Caco-2 (cell line): ENCODE measurements around the gene CRTAC1. TPM values are rescaled to one million over a fixed set of nuclear protein-coding genes. Genes with fewer than 3 reads are reported as not detected.

Experiments used
- BruUV-seq: library from RNA; stranded (reverse); fragments of 400-500 nt; replicated peaks from 2 replicates; lab custom pipeline; 2021; lab: Mats Ljungman, UMichigan
- CTCF ChIA-PET: fragments of 300-600 bp; sonication (Branson Sonifier 250); formaldehyde crosslinking; loops from one replicate; lab custom pipeline; 2022; ENCODE audit warnings: antibody characterized with exemption; lab: Charles Lee
- POLR2A ChIA-PET: fragments of 300-600 bp; sonication (Branson Sonifier 250); formaldehyde crosslinking; loops from one replicate; lab custom pipeline; 2022; ENCODE audit warnings: antibody characterized with exemption; lab: Charles Lee
- DNase-seq, 2 experiments: peaks; one replicate each; pipeline versions ENCODE4 v3.0.0 to v3.0.0-alpha.2; 2020 to 2022
- H3K27me3 ChIP-seq: replicated peaks from 2 replicates; pipeline ENCODE4 v1.6.0; 2011; ENCODE audit warnings: low read length; ENCODE audit not compliant: control insufficient read depth, insufficient read depth
- H3K36me3 ChIP-seq: 2 replicates; pipeline ENCODE4 v1.5.1; 2011; ENCODE audit warnings: low read length; ENCODE audit not compliant: control insufficient read depth, insufficient read depth
- H3K4me1 ChIP-seq: fragments of 250-450 bp; sonication (Bioruptor Pico); 2 replicates; pipeline ENCODE4 v1.5.1; 2020; ENCODE audit warnings: mild to moderate bottlenecking
- H3K4me3 ChIP-seq: 2 replicates; pipeline ENCODE4 v1.5.1; 2011; ENCODE audit warnings: low read depth, mild to moderate bottlenecking, control low read depth, low read length
- H3K9me3 ChIP-seq: fragments of 250-450 bp; sonication (Bioruptor Pico); 2 replicates; pipeline ENCODE4 v1.5.1; 2020; ENCODE audit warnings: mild to moderate bottlenecking, moderate library complexity
- H3K27ac Mint-ChIP-seq: one replicate; pipeline ENCODE4 v1.8.0; 2022; ENCODE audit warnings: mixed read lengths; ENCODE audit not compliant: unreplicated experiment
- H3K27me3 Mint-ChIP-seq: one replicate; pipeline ENCODE4 v1.8.0; 2022; ENCODE audit warnings: mixed read lengths; ENCODE audit not compliant: insufficient read depth, unreplicated experiment
- H3K36me3 Mint-ChIP-seq: one replicate; pipeline ENCODE4 v1.8.0; 2022; ENCODE audit warnings: mild to moderate bottlenecking, mixed read lengths; ENCODE audit not compliant: insufficient read depth, unreplicated experiment
- H3K4me1 Mint-ChIP-seq: one replicate; pipeline ENCODE4 v1.8.0; 2022; ENCODE audit warnings: low read depth, mixed read lengths; ENCODE audit not compliant: unreplicated experiment
- H3K4me3 Mint-ChIP-seq: one replicate; pipeline ENCODE4 v1.8.0; 2022; ENCODE audit warnings: mild to moderate bottlenecking, moderate library complexity, mixed read lengths; ENCODE audit not compliant: unreplicated experiment
- H3K9me3 Mint-ChIP-seq: one replicate; pipeline ENCODE4 v1.8.0; 2022; ENCODE audit warnings: mixed read lengths; ENCODE audit not compliant: unreplicated experiment
- intact Hi-C: fragments of 100-400 bp; cut with micrococcal nuclease; formaldehyde crosslinking; loops from one replicate; pipeline ENCODE4 v1.10.0; 2022; ENCODE audit not compliant: unreplicated experiment
- total RNA-seq: library from RNA; stranded (reverse); gene quantifications from 2 replicates; pipeline ENCODE4 v1.2.3, GENCODE V29; 2022
- TF ChIP-seq, protein P1 (sequence below), 2 experiments: fragments of 200-600 bp in 1 of 2; IDR thresholded peaks; 1 replicate in 1 of 2; 2 replicates in 1 of 2; pipeline versions ENCODE4 v1.5.1 to v1.8.0; 2011 to 2022; ENCODE audit warnings: antibody characterized with exemption in 1 of 2, control low read depth in 1 of 2, inconsistent platforms in 1 of 2, low read depth in 1 of 2, low read length in 1 of 2, mild to moderate bottlenecking in 1 of 2, moderate library complexity in 1 of 2; ENCODE audit not compliant: insufficient read depth in 1 of 2, severe bottlenecking in 1 of 2, unreplicated experiment in 1 of 2

CRTAC1 gene
- total RNA-seq, 1 experiment from 2014 or later: not detected

DNA sequence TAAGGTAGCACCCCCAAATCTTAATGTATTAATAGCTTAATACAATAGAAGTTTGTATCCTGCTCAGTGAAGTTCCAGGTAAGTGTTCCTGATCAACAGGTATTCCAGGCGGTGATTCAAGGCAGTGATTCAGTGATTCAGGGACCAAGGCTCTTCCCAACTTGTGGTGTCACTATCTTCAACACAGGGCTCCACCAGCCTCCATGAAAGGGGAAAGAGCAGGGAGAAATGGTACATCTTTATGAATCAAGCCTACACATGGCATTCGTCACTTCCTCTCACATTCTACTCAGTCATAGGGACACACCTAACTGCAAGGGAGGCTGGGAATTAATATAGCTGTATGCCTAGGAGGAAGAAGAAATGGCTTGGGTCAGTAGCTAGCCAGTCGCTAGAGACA is 175.7 kb downstream of the CRTAC1 start:
- Histone ChIP-seq H3K4me1 (peaks cover 34% of the 10 kb centered on the region), H3K36me3 (no peaks in the 10 kb centered on the region), H3K9me3 (0 out of 2 replicates have a peak, but pooled peaks cover 6% of the 10 kb centered on the region), H3K4me3 (no peak overlapping the region), H3K27me3 (no peaks in the 10 kb centered on the region; the same call in 1 of the 2 replicates)
- BruUV-seq: no TSS peak
- Mint-ChIP-seq H3K27ac (no peak overlapping the region), H3K4me1 (peaks cover 12% of the 10 kb centered on the region), H3K4me3 (no peak overlapping the region), H3K36me3 (no peaks in the 10 kb centered on the region), H3K27me3 (peaks cover 3% of the 10 kb centered on the region), H3K9me3 (no peaks in the 10 kb centered on the region)
- intact Hi-C loops: no loop called here
- no peak for DNase-seq
- TF ChIP-seq, protein P1, sequence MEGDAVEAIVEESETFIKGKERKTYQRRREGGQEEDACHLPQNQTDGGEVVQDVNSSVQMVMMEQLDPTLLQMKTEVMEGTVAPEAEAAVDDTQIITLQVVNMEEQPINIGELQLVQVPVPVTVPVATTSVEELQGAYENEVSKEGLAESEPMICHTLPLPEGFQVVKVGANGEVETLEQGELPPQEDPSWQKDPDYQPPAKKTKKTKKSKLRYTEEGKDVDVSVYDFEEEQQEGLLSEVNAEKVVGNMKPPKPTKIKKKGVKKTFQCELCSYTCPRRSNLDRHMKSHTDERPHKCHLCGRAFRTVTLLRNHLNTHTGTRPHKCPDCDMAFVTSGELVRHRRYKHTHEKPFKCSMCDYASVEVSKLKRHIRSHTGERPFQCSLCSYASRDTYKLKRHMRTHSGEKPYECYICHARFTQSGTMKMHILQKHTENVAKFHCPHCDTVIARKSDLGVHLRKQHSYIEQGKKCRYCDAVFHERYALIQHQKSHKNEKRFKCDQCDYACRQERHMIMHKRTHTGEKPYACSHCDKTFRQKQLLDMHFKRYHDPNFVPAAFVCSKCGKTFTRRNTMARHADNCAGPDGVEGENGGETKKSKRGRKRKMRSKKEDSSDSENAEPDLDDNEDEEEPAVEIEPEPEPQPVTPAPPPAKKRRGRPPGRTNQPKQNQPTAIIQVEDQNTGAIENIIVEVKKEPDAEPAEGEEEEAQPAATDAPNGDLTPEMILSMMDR (IDR thresholded peaks at IDR 0.05; ENCODE audit: insufficient read depth in 1 of 2, low read depth in 1 of 2, low read length in 1 of 2, severe bottlenecking in 1 of 2, unreplicated experiment in 1 of 2): no peak
- CTCF ChIA-PET: no interaction called here
- POLR2A ChIA-PET: no interaction called here

DNA sequence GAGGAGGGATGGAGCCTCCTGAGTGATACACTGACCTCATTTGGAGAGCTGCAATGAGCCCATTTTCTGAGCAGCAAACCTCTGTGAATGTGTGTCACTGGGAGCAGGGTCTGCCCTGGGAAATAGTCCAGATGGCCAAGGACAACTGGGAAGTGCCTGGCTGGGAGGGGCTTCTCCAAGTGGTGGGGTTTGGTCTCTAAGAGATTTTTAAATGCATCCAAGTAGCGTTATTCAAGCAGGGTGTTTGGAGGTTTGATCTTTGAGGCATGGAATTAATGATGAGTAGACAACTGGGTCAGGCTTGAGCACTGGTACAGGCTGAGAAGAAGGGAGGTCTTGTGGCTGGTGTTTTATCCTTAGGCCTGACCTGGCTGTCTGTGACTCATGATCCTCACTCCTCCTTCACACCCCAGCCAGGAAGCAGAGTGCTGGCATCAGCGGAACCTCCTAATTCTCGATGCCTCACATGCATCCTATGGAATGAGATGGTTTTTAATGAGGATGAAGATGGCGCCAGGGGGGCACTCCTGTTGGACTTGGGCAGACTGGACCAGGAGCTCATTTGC is 177.5 kb downstream of the CRTAC1 start:
- intact Hi-C loops: no loop called here
- POLR2A ChIA-PET: no interaction called here

GRCh38 chr10:97852277-97852676 is 178.1 kb downstream of the CRTAC1 start:
- Mint-ChIP-seq H3K9me3 (no peaks in the 10 kb centered on the region), H3K4me3 (no peak overlapping the region), H3K4me1 (peaks cover 10% of the 10 kb centered on the region), H3K27me3 (peaks cover 3% of the 10 kb centered on the region), H3K27ac (no peak overlapping the region), H3K36me3 (no peaks in the 10 kb centered on the region)
- TF ChIP-seq, protein P1 (IDR thresholded peaks at IDR 0.05; ENCODE audit: insufficient read depth in 1 of 2, low read depth in 1 of 2, low read length in 1 of 2, severe bottlenecking in 1 of 2, unreplicated experiment in 1 of 2): no peak
- intact Hi-C loops: no loop called here
- BruUV-seq: no TSS peak
- H3K27me3 ChIP-seq: no peaks in the 10 kb centered on the region; the same call in 1 of the 2 replicates
- POLR2A ChIA-PET: no interaction called here
- DNase-seq: no peak
- H3K36me3 ChIP-seq: no peaks in the 10 kb centered on the region
- CTCF ChIA-PET: no interaction called here
- 0 out of 2 replicates have a peak, but pooled peaks cover 6% of the 10 kb centered on the region for H3K9me3 ChIP-seq
- no peak overlapping the region for H3K4me3 ChIP-seq
- H3K4me1 ChIP-seq: peaks cover 19% of the 10 kb centered on the region; the same call in 1 of the 2 replicates

More for the DNA sequence above, 177.5 kb downstream of the CRTAC1 start:
- Mint-ChIP-seq H3K27ac (no peak overlapping the region), H3K9me3 (no peaks in the 10 kb centered on the region), H3K36me3 (no peaks in the 10 kb centered on the region), H3K4me1 (peaks cover 16% of the 10 kb centered on the region), H3K4me3 (no peak overlapping the region), H3K27me3 (peaks cover 3% of the 10 kb centered on the region)
- H3K27me3 ChIP-seq: no peaks in the 10 kb centered on the region; the same call in 1 of the 2 replicates
- peaks cover 25% of the 10 kb centered on the region for H3K4me1 ChIP-seq
- TF ChIP-seq, protein P1 (IDR thresholded peaks at IDR 0.05; ENCODE audit: insufficient read depth in 1 of 2, low read depth in 1 of 2, low read length in 1 of 2, severe bottlenecking in 1 of 2, unreplicated experiment in 1 of 2): no peak
- CTCF ChIA-PET: no interaction called here
- DNase-seq: no peak
- H3K36me3 ChIP-seq: no peaks in the 10 kb centered on the region
- BruUV-seq: no TSS peak
- 0 out of 2 replicates have a peak, but pooled peaks cover 6% of the 10 kb centered on the region for H3K9me3 ChIP-seq
- no peak overlapping the region for H3K4me3 ChIP-seq
